HepG2 (cell line): ENCODE results near the gene TACC3. TPM values are rescaled to one million over a fixed set of nuclear protein-coding genes. Genes with fewer than 3 reads are reported as not detected.

Experiments used
- ARID5B ChIP-seq: IDR thresholded peaks from 2 replicates; pipeline ENCODE4 v1.4.0; 2020; ENCODE audit warnings: mild to moderate bottlenecking, missing genetic modification reagents
- ARNT2 ChIP-seq: sonication (generic); formaldehyde crosslinking; IDR thresholded peaks from 2 replicates; pipeline ENCODE4 v1.8.0; 2022; ENCODE audit warnings: mild to moderate bottlenecking, low read depth, missing genetic modification reagents, moderate library complexity
- ATF2 ChIP-seq: sonication (generic); formaldehyde crosslinking; IDR thresholded peaks from 2 replicates; pipeline ENCODE4 v1.4.0; 2020; ENCODE audit warnings: missing genetic modification reagents
- CREBL2 ChIP-seq: sonication (generic); formaldehyde crosslinking; IDR thresholded peaks from 2 replicates; pipeline ENCODE4 v1.8.1; 2023; ENCODE audit warnings: missing genetic modification reagents, mild to moderate bottlenecking, borderline replicate concordance
- FOSL2 ChIP-seq: sonication (generic); formaldehyde crosslinking; IDR thresholded peaks from 2 replicates; pipeline ENCODE4 v1.4.0; 2020; ENCODE audit warnings: missing genetic modification reagents
- MAF1 ChIP-seq: sonication (generic); formaldehyde crosslinking; IDR thresholded peaks from 2 replicates; pipeline ENCODE4 v1.5.0; 2020; ENCODE audit warnings: missing genetic modification reagents, borderline replicate concordance
- MAZ ChIP-seq, 2 experiments: sonication (generic) in 1 of 2; formaldehyde crosslinking in 1 of 2; IDR thresholded peaks; 2 replicates each; pipeline versions ENCODE4 v1.5.0 to v1.6.1; 2012 to 2020; ENCODE audit warnings: low read depth in 2 of 2, mild to moderate bottlenecking in 2 of 2, borderline replicate concordance in 1 of 2, improper control_type of control experiment in 1 of 2, low read length in 1 of 2, missing genetic modification reagents in 1 of 2, moderate library complexity in 1 of 2
- MTA1 ChIP-seq: sonication (generic); formaldehyde crosslinking; IDR thresholded peaks from 2 replicates; pipeline ENCODE4 v1.4.0; 2020; ENCODE audit warnings: missing genetic modification reagents, mild to moderate bottlenecking, borderline replicate concordance
- RFXANK ChIP-seq: IDR thresholded peaks from 2 replicates; pipeline ENCODE4 v1.6.1; 2016
- SOX6 ChIP-seq, 2 experiments: fragments of 450-650 bp in 1 of 2; sonication (generic) in 1 of 2; formaldehyde crosslinking in 1 of 2; IDR thresholded peaks; 2 replicates each; pipeline versions ENCODE4 v1.4.0 to v1.6.1; 2017 to 2020; ENCODE audit warnings: antibody characterized with exemption in 1 of 2, mild to moderate bottlenecking in 1 of 2, missing genetic modification reagents in 1 of 2
- THAP7 ChIP-seq: sonication (generic); formaldehyde crosslinking; IDR thresholded peaks from 2 replicates; pipeline ENCODE4 v1.8.1; 2023; ENCODE audit warnings: mild to moderate bottlenecking, missing genetic modification reagents
- THYN1 ChIP-seq: sonication (generic); formaldehyde crosslinking; IDR thresholded peaks from 2 replicates; pipeline ENCODE4 v1.8.1; 2023; ENCODE audit warnings: low read depth, mild to moderate bottlenecking, moderate library complexity, missing genetic modification reagents, borderline replicate concordance
- ZNF138 ChIP-seq: sonication (generic); formaldehyde crosslinking; IDR thresholded peaks from 2 replicates; pipeline ENCODE4 v1.5.0; 2020; ENCODE audit warnings: mild to moderate bottlenecking, low read depth, missing genetic modification reagents
- ZNF609 ChIP-seq: sonication (generic); formaldehyde crosslinking; IDR thresholded peaks from 2 replicates; pipeline ENCODE4 v1.4.0; 2020; ENCODE audit warnings: mild to moderate bottlenecking, missing genetic modification reagents, borderline replicate concordance
- ZNF619 ChIP-seq: sonication (generic); formaldehyde crosslinking; IDR thresholded peaks from 2 replicates; pipeline ENCODE4 v1.4.0; 2020; ENCODE audit warnings: mild to moderate bottlenecking, missing genetic modification reagents
- polyA plus RNA-seq, 8 experiments: library from polyadenylated mRNA; depleted of rRNA in 3 of 8; stranded (reverse) in 7 of 8; unstranded in 1 of 8; fragments of >200 nt; fragmentation: Illumina TruSeq in 4 of 8; extraction: Trizol in 4 of 8; gene quantifications; 2 replicates each; pipeline versions ENCODE4 v1.2.1 to v1.2.3, GENCODE V29; 2011 to 2016; ENCODE audit warnings: low read depth in 4 of 8, missing spikeins in 1 of 8, mixed read lengths in 1 of 8; ENCODE audit not compliant: insufficient read depth in 1 of 8
- total RNA-seq, 5 experiments: library from RNA; depleted of rRNA; stranded (reverse); fragments of >200 nt; fragmentation: Illumina TruSeq; extraction: Trizol; gene quantifications; 2 replicates each; pipeline ENCODE4 v1.2.3, GENCODE V29; 2016; ENCODE audit warnings: low read depth in 1 of 5

The TACC3 gene
- total and polyA plus RNA-seq, 2 of the 13 experiments (the other 11 are each of a cell fraction or from before 2014, with no cell fraction given) = 20.3 to 21.2 TPM

- TF ChIP-seq ARID5B (CRISPR knock-in tag) (peak; percentile 72; the same call in 1 of the 2 replicates), SOX6 (IDR thresholded peaks at IDR 0.05) (no peak), SOX6 (CRISPR knock-in tag; IDR thresholded peaks at IDR 0.05) (peak; percentile 91), FOSL2 (CRISPR knock-in tag) (peak; percentile 45), THAP7 (CRISPR knock-in tag) (peak; percentile 82; the same call in 1 of the 2 replicates), THYN1 (CRISPR knock-in tag) (0 out of 2 replicates have a peak, but pooled peaks have one; percentile 68), MAF1 (no peak), MTA1 (CRISPR knock-in tag) (peak; percentile 98), CREBL2 (no peak), ARNT2 (CRISPR knock-in tag) (no peak), ZNF619 (0 out of 2 replicates have a peak, but pooled peaks have one; percentile 31), ZNF609 (CRISPR knock-in tag) (peak; percentile 92), MAZ (IDR thresholded peaks at IDR 0.05; ENCODE audit: borderline replicate concordance, low read depth, low read length) (no peak; the same call in 1 of the 2 replicates), MAZ (CRISPR knock-in tag; IDR thresholded peaks at IDR 0.05; ENCODE audit: low read depth) (peak; percentile 83), ZNF138 (CRISPR knock-in tag) (no peak), ATF2 (CRISPR knock-in tag) (peak; percentile 78), RFXANK (CRISPR knock-in tag) (no peak)
Measured at GRCh38 chr4:1779588-1780382, 58.5 kb downstream of the TACC3 start (continued).
